ENCODE measurements around the gene LAMTOR2. TPM values are rescaled to one million over a fixed set of nuclear protein-coding genes. Genes with fewer than 3 reads are reported as not detected.
A peak's percentile ranks its signal among the peaks of the same experiment; 100 is the strongest.

LAMTOR2 gene
- total and polyA plus RNA-seq, 9 of the 15 experiments (the other 6 are each of a cell fraction or from before 2014, with no cell fraction given) = 39.0 to 161 (median 74.6) TPM

DNA sequence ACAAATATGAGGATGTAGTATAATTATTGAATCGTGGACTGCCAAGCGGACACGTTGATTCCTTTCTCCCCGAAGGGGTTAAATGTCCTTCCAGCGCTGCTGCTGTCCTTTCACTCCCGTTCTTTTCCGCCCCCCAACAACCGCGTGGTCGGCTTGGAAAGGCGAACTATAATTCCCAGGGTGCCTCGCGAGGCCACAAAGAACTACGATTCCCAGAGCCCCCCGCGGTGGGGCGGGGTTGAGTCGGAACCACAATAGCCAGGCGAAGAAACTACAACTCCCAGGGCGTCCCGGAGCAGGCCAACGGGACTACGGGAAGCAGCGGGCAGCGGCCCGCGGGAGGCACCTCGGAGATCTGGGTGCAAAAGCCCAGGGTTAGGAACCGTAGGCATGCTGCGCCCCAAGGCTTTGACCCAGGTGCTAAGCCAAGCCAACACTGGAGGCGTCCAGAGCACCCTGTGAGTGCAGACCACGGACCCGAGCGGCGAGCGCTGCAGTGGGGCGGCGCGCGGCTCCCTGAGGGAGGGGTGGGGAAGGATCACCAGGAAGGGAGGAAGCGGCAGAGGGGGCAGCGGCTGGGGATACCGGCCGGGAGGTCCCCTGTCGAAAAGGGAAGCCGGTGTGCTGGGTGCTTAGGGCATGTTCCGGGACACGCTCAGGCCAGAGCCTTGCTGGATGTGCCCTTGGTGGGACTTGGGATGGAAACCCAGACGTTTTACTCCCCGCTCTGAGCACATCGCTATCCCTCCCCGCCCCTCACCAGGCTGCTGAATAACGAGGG lies at the start of gene LAMTOR2 (continued):
- TF ChIP-seq, protein P1, sequence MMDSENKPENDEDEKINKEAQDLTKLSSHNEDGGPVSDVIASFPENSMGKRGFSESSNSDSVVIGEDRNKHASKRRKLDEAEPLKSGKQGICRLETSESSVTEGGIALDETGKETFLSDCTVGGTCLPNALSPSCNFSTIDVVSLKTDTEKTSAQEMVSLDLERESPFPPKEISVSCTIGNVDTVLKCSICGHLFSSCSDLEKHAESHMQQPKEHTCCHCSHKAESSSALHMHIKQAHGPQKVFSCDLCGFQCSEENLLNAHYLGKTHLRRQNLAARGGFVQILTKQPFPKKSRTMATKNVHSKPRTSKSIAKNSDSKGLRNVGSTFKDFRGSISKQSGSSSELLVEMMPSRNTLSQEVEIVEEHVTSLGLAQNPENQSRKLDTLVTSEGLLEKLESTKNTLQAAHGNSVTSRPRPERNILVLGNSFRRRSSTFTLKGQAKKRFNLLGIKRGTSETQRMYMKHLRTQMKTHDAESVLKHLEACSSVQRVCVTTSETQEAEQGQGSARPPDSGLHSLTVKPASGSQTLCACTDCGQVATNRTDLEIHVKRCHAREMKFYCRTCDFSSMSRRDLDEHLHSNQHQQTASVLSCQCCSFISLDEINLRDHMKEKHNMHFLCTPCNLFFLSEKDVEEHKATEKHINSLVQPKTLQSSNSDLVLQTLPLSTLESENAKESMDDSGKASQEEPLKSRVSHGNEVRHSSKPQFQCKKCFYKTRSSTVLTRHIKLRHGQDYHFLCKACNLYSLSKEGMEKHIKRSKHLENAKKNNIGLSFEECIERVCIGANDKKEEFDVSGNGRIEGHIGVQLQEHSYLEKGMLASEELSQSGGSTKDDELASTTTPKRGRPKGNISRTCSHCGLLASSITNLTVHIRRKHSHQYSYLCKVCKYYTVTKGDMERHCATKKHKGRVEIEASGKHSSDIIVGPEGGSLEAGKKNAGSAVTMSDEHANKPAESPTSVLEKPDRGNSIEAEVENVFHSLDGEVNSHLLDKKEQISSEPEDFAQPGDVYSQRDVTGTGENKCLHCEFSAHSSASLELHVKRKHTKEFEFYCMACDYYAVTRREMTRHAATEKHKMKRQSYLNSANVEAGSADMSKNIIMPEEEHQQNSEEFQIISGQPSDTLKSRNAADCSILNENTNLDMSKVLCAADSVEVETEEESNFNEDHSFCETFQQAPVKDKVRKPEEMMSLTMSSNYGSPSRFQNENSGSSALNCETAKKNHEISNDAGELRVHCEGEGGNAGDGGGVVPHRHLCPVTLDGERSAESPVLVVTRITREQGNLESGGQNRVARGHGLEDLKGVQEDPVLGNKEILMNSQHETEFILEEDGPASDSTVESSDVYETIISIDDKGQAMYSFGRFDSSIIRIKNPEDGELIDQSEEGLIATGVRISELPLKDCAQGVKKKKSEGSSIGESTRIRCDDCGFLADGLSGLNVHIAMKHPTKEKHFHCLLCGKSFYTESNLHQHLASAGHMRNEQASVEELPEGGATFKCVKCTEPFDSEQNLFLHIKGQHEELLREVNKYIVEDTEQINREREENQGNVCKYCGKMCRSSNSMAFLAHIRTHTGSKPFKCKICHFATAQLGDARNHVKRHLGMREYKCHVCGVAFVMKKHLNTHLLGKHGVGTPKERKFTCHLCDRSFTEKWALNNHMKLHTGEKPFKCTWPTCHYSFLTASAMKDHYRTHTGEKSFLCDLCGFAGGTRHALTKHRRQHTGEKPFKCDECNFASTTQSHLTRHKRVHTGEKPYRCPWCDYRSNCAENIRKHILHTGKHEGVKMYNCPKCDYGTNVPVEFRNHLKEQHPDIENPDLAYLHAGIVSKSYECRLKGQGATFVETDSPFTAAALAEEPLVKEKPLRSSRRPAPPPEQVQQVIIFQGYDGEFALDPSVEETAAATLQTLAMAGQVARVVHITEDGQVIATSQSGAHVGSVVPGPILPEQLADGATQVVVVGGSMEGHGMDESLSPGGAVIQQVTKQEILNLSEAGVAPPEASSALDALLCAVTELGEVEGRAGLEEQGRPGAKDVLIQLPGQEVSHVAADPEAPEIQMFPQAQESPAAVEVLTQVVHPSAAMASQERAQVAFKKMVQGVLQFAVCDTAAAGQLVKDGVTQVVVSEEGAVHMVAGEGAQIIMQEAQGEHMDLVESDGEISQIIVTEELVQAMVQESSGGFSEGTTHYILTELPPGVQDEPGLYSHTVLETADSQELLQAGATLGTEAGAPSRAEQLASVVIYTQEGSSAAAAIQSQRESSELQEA (IDR thresholded peaks at IDR 0.05; ENCODE audit: low read depth) = peak; percentile 95
- peak; percentile 100 for TF ChIP-seq MYC (IDR thresholded peaks at IDR 0.05; ENCODE audit: low read depth, low read length)
- TF ChIP-seq MYC (CRISPR knock-in tag; IDR thresholded peaks at IDR 0.05; ENCODE audit: borderline replicate concordance, low read depth) = peak; percentile 93
- peak; percentile 45 to 55; a peak in 2 of 4 replicates for TF ChIP-seq SIN3A (IDR thresholded peaks at IDR 0.05; ENCODE audit: borderline replicate concordance in 2 of 2, control insufficient read depth in 1 of 2, low read depth in 2 of 2, low read length in 2 of 2)
- TF ChIP-seq, protein P2, sequence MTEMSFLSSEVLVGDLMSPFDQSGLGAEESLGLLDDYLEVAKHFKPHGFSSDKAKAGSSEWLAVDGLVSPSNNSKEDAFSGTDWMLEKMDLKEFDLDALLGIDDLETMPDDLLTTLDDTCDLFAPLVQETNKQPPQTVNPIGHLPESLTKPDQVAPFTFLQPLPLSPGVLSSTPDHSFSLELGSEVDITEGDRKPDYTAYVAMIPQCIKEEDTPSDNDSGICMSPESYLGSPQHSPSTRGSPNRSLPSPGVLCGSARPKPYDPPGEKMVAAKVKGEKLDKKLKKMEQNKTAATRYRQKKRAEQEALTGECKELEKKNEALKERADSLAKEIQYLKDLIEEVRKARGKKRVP (CRISPR knock-in tag; IDR thresholded peaks at IDR 0.05) = no peak
- no peak for TF ChIP-seq MAFG (tag; conservative IDR thresholded peaks at IDR 0.05)
- peak in 1 of 2 experiments; percentile 64; a peak in 2 of 4 replicates for TF ChIP-seq TBL1XR1 (IDR thresholded peaks at IDR 0.05; ENCODE audit: low read length in 2 of 2)
- TF ChIP-seq, protein P3, sequence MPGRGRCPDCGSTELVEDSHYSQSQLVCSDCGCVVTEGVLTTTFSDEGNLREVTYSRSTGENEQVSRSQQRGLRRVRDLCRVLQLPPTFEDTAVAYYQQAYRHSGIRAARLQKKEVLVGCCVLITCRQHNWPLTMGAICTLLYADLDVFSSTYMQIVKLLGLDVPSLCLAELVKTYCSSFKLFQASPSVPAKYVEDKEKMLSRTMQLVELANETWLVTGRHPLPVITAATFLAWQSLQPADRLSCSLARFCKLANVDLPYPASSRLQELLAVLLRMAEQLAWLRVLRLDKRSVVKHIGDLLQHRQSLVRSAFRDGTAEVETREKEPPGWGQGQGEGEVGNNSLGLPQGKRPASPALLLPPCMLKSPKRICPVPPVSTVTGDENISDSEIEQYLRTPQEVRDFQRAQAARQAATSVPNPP (IDR thresholded peaks at IDR 0.05; ENCODE audit: borderline replicate concordance, insufficient read depth, insufficient read length) = no peak
- TF ChIP-seq SMAD2 (IDR thresholded peaks at IDR 0.05; ENCODE audit: low read depth, low read length) = no peak
- TF ChIP-seq, protein P4, sequence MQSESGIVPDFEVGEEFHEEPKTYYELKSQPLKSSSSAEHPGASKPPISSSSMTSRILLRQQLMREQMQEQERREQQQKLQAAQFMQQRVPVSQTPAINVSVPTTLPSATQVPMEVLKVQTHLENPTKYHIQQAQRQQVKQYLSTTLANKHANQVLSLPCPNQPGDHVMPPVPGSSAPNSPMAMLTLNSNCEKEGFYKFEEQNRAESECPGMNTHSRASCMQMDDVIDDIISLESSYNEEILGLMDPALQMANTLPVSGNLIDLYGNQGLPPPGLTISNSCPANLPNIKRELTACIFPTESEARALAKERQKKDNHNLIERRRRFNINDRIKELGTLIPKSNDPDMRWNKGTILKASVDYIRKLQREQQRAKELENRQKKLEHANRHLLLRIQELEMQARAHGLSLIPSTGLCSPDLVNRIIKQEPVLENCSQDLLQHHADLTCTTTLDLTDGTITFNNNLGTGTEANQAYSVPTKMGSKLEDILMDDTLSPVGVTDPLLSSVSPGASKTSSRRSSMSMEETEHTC (IDR thresholded peaks at IDR 0.05) = 0 out of 2 replicates have a peak, but pooled peaks have one; percentile 27
- TF ChIP-seq KLF6 (CRISPR knock-in tag; IDR thresholded peaks at IDR 0.05; ENCODE audit: borderline replicate concordance) = 0 out of 2 replicates have a peak, but pooled peaks have one; percentile 31
- TF ChIP-seq KLF10 (CRISPR knock-in tag; IDR thresholded peaks at IDR 0.05) = no peak
